EL (cell line): ENCODE measurements around the gene USPL1.

Experiments
- DNase-seq: peaks from one replicate; pipeline ENCODE4 v3.0.0-alpha.2; 2016

USPL1 gene

GRCh38 chr13:30664689-30665275 lies 47.1 kb downstream of the USPL1 start:
- DNase-seq: no peak

- no peak for DNase-seq
Observed at GRCh38 chr13:30665638-30666037, 47.9 kb downstream of the USPL1 start.

DNA sequence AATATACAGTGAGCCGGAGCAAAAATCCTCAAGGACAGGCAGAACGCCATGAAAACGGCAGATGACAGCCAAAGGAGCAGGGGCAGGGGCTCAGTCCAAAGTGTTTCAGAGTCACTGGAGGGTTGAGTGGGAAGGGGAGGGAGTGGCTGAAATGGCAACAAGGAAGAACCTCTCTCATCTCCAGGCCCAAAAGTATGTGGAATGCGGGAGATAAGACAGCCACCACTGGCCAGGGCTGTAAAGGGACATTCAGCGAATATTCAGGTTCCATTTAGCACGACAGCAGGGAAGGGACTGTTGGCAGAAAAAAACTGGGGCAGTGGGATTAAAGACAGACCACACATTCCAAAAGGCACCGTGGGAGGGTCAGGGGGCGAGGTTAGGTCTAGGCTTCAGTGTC lies 48.4 kb downstream of the USPL1 start:
- no peak for DNase-seq

- no peak for DNase-seq
Observed at GRCh38 chr13:30667014-30667413, 49.3 kb downstream of the USPL1 start.

GRCh38 chr13:30668312-30668711 lies 50.6 kb downstream of the USPL1 start:
- DNase-seq: no peak

DNA sequence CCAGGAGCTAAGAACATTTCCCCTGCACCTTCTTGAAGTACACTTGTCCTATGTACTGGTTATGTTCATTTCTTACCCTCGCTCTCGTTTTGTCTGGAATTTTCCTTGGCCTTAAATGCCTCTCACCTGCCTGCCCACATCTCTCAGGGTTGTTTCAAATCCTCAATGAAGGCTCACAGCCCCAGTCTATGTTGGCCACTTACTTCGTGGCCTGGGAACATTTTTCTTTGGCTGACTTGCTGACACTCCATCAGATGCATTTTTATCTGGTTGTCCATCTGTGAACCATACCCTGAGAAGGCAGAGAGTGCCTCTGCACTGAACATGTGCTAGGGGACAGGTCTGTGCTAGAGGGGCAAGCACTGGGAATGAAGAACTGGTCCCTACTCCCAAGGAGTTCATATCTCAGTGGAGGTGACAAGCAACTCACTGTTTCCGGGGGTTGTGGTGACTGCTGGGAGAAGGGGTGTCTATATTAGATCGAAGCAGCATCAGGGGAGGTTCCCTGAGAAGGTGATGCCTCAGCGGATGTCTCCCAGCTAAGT lies 53.6 kb downstream of the USPL1 start:
- no peak for DNase-seq

- DNase-seq: peak; percentile 92
Observed at GRCh38 chr13:30673669-30674521, 56.2 kb downstream of the USPL1 start.

DNA sequence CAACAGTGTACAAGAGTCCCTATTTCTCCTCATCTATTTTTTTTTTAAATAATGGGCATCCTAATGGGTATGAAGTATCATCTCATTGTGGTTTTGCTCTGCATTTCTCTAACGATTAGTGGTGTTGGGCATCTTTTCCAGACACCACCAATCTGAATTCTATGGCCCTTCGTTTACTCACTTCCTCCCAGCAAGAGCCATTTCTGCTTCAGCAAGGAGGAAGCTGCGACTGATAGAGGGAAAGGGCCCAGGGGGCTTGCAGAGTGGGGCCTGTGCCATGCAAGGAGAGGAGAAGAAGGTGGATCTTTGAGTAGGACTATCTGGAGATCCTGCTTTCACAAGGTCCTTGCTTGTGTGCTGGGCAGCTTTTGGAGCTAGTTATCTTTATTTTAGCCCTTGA lies 58.0 kb downstream of the USPL1 start:
- no peak for DNase-seq

DNA sequence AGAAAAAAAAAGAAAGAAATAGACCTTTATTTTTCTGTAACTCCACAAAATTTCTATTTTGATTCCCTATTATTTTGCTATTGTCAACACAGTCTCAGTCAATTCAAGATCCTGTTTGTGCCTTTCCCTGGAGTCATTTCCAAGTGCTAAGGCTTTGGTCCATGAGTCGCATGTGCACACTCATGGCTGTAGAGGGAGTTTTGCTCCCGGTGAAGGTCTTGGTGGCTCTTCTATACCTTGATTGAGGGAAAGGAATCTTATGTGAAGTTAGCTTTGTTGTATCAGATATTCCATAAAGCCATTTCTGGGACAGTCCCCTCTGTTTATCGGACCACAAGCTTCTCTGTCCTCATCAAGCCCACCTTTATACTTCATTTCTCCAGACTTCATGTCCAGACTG lies 59.0 kb downstream of the USPL1 start:
- peak; percentile 48 for DNase-seq

DNA sequence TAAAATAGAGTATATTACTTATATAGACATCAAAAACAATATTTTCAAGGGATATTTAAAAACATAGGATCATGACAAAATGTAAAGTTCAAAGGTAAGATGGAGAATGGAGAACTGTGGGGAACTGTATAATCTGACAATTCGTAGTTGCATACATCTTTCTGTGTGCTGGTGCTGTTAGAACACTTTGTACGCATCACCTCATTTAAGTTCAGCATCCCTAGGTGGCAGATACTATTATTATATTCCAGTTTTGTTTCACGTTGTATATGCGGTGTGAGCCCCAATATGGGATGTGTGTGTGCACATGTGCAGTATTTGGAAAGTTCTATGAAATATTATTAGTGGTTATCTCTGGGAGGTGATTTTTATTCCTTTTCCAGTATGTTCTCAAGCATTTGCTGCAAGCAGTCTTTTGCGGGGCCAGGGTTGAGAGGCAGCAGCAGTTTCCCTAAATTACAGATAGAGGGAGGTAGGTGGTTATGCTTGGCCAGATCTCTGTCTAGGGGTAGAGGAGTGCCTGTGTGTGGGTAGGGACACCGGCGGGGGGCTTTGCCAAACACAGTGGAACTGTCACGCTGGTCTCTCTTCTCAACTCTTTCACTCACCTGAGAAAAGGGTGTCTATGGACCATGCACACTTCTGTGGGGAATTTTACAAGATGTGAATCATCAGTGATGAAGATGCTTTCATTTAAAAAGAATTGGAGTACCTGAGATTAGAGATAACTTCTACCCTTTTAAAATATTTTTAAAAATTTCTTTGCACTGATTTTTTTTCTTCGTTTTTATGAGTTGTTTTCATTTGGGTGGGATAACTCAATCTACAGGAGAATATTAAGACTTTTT lies 62.0 kb downstream of the USPL1 start:
- peak; percentile 25 for DNase-seq

DNA sequence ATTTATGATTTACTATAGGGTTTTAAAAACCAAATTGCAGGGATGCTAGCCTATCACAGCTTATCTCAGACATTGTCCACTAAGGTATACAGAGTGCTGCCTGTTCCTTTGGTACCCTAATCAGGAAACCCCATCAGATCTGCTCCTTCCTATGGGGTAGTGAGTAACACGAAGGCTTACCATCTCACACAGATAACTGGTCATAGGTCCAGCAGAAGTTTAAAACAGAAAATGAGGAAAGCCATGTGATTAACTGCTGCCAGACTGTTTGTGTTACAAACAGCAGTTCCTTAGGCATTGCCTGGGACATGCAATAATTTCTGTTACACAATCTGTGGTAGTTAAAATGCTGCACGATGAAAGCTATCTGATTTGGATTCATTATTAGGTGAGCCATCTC lies 64.1 kb downstream of the USPL1 start:
- DNase-seq: no peak

DNA sequence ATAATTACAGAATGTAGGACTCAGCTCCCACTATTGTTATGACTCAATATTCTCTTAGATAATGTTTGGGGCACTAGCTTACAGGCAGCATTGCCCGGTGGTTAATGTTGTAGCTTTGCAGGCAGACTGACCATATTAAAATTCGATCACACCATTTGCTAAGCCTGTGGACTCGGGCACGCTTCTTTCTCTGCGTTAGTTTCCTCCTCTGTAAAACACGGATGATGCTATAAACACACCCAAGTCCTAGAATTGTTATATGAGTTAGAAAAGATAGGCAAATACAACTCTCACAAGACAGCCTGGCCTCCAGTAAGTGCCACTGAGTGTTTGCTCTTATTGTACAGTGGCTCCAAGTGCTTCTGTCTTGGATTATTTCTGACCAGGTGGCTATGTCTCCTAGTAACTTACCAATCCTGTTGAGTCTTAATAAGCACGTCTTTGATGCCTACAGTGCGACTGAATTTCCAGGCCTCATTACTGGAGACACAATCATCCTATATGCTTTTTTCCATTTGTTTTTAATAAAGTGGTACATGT lies 67.7 kb downstream of the USPL1 start:
- no peak for DNase-seq

DNA sequence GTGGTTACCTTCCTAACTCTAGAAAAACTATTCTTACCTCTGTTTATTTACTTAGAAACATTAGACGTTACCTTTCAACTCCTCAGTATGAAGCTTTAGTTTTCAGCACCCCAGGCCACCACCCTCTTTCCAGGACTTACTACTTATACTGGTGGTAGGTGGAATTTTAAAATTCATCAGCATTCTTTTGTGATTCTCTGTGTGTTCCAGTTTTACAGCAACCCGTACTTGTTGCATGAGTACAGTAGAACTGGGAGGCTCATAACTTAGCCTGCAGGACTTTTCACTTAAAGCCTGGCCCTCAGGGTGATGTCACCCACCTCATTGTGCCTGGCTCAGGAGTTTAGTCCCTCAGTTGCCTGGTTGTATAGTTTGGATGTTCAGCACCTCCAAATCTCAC lies 68.3 kb downstream of the USPL1 start:
- DNase-seq: no peak

DNA sequence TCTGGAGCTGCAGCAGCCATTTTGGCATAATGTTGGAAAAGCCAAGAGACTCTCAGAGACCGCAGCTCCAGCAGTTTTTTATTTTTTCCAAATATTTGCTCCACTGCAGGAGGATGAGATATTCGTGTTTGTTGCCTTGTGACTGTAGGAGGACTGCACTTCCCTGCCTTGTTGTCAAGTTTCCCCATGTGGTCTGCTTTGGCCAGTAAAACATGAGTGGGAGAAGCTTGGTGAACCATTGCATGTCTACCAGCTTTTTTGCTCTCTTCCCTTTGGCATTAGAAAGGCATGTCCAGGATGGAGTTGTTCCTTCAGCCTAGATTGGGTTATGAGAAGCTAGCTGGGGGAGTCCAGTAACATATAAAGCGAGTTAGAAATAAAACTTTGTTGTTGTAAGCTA lies 69.9 kb downstream of the USPL1 start:
- DNase-seq: no peak

- DNase-seq: no peak
Observed at GRCh38 chr13:30689752-30690151, 72.0 kb downstream of the USPL1 start.

GRCh38 chr13:30690282-30691188 lies 72.8 kb downstream of the USPL1 start:
- peak; percentile 96 for DNase-seq

DNA sequence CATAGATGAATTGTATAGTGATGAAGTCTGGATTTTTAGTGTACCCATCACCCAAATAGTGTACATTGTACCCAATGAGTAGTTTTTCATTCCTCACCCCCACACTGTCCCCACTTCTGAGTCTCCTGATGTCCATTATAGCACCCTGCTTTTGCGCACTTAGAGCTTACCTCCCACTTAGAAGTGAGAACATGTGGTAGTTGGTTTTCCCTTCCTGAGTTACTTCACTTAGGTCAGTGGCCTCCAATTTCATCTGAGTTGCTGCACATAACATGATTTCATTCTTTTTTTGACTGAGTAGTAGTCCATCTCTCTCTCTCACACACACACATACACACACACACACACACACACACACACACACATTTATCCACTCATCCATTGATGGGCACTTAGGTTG lies 74.4 kb downstream of the USPL1 start:
- no peak for DNase-seq

DNA sequence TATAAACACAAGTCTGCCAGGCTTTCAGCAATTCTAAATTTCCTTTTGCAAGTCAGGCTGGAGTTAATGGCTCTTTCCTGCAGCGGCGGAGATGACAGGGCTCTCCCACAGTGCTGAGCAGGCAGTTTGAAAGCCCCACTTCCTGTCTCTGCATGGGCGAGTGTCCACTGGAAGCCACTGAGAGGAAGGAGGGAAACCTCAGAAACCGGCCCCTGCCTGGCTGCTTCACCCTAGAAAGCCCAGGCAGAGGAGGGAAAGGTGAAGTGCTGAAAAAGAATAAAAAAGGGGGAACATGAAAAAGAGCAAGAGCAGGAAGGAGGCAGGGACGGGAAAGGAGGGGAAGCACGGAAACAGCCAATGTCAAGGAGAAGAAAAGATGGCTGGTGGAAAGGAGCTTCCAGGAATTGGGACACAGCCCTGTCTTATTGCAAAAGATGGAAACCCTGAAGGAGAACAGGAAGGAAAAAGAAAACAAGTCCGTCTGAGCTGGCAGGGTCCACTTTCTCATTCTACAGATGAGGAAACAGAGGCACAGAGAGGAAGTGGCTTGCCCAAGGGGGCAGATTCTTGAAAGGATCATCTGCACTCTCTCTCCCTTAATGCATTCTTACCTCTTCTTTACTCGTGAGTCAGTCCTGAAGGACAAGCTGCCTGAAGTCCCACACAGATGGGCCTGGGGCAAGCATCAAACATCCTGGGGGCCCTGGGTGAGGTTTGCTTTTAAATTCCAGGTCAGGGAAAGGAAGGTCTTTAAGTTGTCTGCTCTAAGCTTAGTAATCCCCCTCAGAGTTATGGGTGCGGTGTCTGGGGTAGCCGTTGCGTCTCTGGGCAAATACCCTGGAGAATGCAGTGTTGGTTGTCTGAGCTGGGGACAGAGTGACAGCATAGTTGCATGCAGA lies 78.8 kb downstream of the USPL1 start:
- DNase-seq: peak; percentile 52

GRCh38 chr13:30697177-30697953 lies 79.6 kb downstream of the USPL1 start:
- DNase-seq: no peak

- peak; percentile 33 for DNase-seq
Observed at GRCh38 chr13:30697996-30698401, 80.3 kb downstream of the USPL1 start.
